GM23248 (cell line): Measurements from ENCODE around the gene PSD4. TPM values are rescaled to one million over a fixed set of nuclear protein-coding genes. Genes with fewer than 3 reads are reported as not detected.

Experiments
- DNase-seq: peaks from one replicate; pipeline ENCODE4 v3.0.0-alpha.2; 2015
- H2AFZ ChIP-seq: fragments of 200-600 bp; sonication (generic); 2 replicates; pipeline ENCODE4 v1.6.1; 2016; ENCODE audit warnings: antibody characterized with exemption
- H3F3A ChIP-seq: fragments of 200-600 bp; sonication (generic); 2 replicates; pipeline ENCODE4 v1.6.1; 2016; ENCODE audit warnings: mild to moderate bottlenecking, antibody characterized with exemption, mixed run types; ENCODE audit not compliant: insufficient read depth
- H3K27ac ChIP-seq: fragments of 200-600 bp; sonication (generic); 2 replicates; pipeline ENCODE4 v1.5.1; 2016; ENCODE audit warnings: mild to moderate bottlenecking
- H3K27me3 ChIP-seq: fragments of 200-600 bp; sonication (generic); replicated peaks from 2 replicates; pipeline ENCODE4 v1.6.1; 2016; ENCODE audit warnings: mild to moderate bottlenecking; ENCODE audit not compliant: insufficient read depth
- H3K36me3 ChIP-seq: fragments of 200-600 bp; sonication (generic); 2 replicates; pipeline ENCODE4 v1.6.1; 2016; ENCODE audit warnings: low read depth, mild to moderate bottlenecking
- H3K4me1 ChIP-seq: fragments of 200-600 bp; sonication (generic); 2 replicates; pipeline ENCODE4 v1.6.1; 2016; ENCODE audit warnings: mild to moderate bottlenecking; ENCODE audit not compliant: insufficient read depth
- H3K4me2 ChIP-seq: fragments of 200-600 bp; sonication (generic); one replicate; pipeline ENCODE4 v1.6.1; 2016; ENCODE audit warnings: mild to moderate bottlenecking; ENCODE audit not compliant: unreplicated experiment
- H3K4me3 ChIP-seq: fragments of 200-600 bp; sonication (generic); 2 replicates; pipeline ENCODE4 v1.5.1; 2016; ENCODE audit warnings: mild to moderate bottlenecking
- H3K79me2 ChIP-seq: fragments of 200-600 bp; sonication (generic); 2 replicates; pipeline ENCODE4 v1.6.1; 2016; ENCODE audit warnings: mild to moderate bottlenecking; ENCODE audit not compliant: insufficient read depth
- H3K9ac ChIP-seq: fragments of 200-600 bp; sonication (generic); 2 replicates; pipeline ENCODE4 v1.6.1; 2016; ENCODE audit warnings: mild to moderate bottlenecking
- H3K9me2 ChIP-seq: fragments of 200-600 bp; sonication (generic); 2 replicates; pipeline ENCODE4 v1.6.1; 2016; ENCODE audit warnings: mixed run types, mild to moderate bottlenecking, moderate library complexity; ENCODE audit not compliant: insufficient read depth
- H3K9me3 ChIP-seq: fragments of 200-600 bp; sonication (generic); one replicate; pipeline ENCODE4 v1.6.1; 2017; ENCODE audit warnings: low read depth
- H4K20me1 ChIP-seq: fragments of 200-600 bp; sonication (generic); 2 replicates; pipeline ENCODE4 v1.6.0; 2016; ENCODE audit not compliant: insufficient read depth
- EZH2 ChIP-seq: fragments of 200-600 bp; sonication (generic); IDR thresholded peaks from 2 replicates; pipeline ENCODE4 v1.6.1; 2018; ENCODE audit warnings: antibody characterized with exemption, mild to moderate bottlenecking; ENCODE audit not compliant: insufficient read depth, poor library complexity, severe bottlenecking
- EZH2phosphoT487 ChIP-seq: fragments of 200-600 bp; sonication (generic); IDR thresholded peaks from 2 replicates; pipeline ENCODE4 v1.6.1; 2018; ENCODE audit warnings: antibody characterized with exemption, moderate library complexity, mild to moderate bottlenecking, low read depth; ENCODE audit not compliant: insufficient read depth
- WGBS, 2 experiments: methylation state at CpG; one replicate each; pipeline ENCODE4 v1.1.6; 2015 to 2017; ENCODE audit warnings: low lambda C conversion rate in 2 of 2, low coverage in 1 of 2; ENCODE audit errors: missing lambda C conversion rate in 2 of 2; 5-methylcytosine and 5-hydroxymethylcytosine counted together
- in situ Hi-C: fragments of 300-500 bp; cut with MboI; formaldehyde crosslinking; loops from 2 replicates; pipeline ENCODE4 v1.15.0; 2020
- polyA plus RNA-seq: library from polyadenylated mRNA; unstranded; fragments of >200 nt; fragmentation: Nextera tagmentation; extraction: Ambion mirVana; gene quantifications from 2 replicates; pipeline ENCODE4 v1.2.1, GENCODE V29; 2016
- total RNA-seq: library from RNA; depleted of rRNA; stranded (reverse); fragments of >200 nt; shearing (Covaris generic); gene quantifications from 2 replicates; pipeline ENCODE4 v1.2.3, GENCODE V29; 2014

The PSD4 gene
- total and polyA plus RNA-seq, 2 experiments from 2014 or later: 1.1 to 6.1 TPM

GRCh38 chr2:113131352-113132185 lies 42.2 kb upstream of the PSD4 start:
- WGBS, 2 experiments: 59 to 62% methylated on average over 7 of the region's 7 CpGs
- Histone ChIP-seq H3K9ac (no peak overlapping the region), H3F3A (no peaks in the 10 kb centered on the region), H3K4me2 (no peak overlapping the region), H3K79me2 (no peaks in the 10 kb centered on the region), H3K4me3 (no peak overlapping the region), H4K20me1 (no peaks in the 10 kb centered on the region), H3K27ac (no peak overlapping the region), H3K9me2 (no peaks in the 10 kb centered on the region), H3K36me3 (no peaks in the 10 kb centered on the region), H3K27me3 (no peaks in the 10 kb centered on the region), H2AFZ (no peak overlapping the region), H3K9me3 (no peaks in the 10 kb centered on the region), H3K4me1 (peaks cover 7% of the 10 kb centered on the region)
- TF ChIP-seq EZH2: no peak
- TF ChIP-seq EZH2phosphoT487: no peak
- in situ Hi-C loops: no loop called here
- no peak for DNase-seq

GRCh38 chr2:113132414-113133021 lies 41.3 kb upstream of the PSD4 start:
- no peak for DNase-seq
- in situ Hi-C loops: no loop called here
- WGBS, 2 experiments: 87 to 90% methylated on average over 17 of the region's 17 CpGs

GRCh38 chr2:113133704-113134598 lies 39.8 kb upstream of the PSD4 start:
- Histone ChIP-seq H3K36me3 (no peaks in the 10 kb centered on the region), H3K4me2 (peak overlapping the region; percentile 0), H3K27me3 (no peaks in the 10 kb centered on the region), H4K20me1 (no peaks in the 10 kb centered on the region), H3K79me2 (no peaks in the 10 kb centered on the region), H3K9me3 (no peaks in the 10 kb centered on the region), H3K4me3 (no peak overlapping the region), H2AFZ (no peak overlapping the region), H3F3A (no peaks in the 10 kb centered on the region), H3K9ac (no peak overlapping the region), H3K4me1 (peaks cover 7% of the 10 kb centered on the region), H3K9me2 (no peaks in the 10 kb centered on the region), H3K27ac (no peak overlapping the region)
- 65% methylated on average over 7 of the region's 7 CpGs for WGBS, 2 experiments
- in situ Hi-C loops: no loop called here
- peak; percentile 54 for DNase-seq
- TF ChIP-seq EZH2 (no peak), EZH2phosphoT487 (no peak)

More at GRCh38 chr2:113132414-113133021, 41.3 kb upstream of the PSD4 start:
- Histone ChIP-seq H3K27ac (no peak overlapping the region), H3K4me2 (no peak overlapping the region), H4K20me1 (no peaks in the 10 kb centered on the region), H3K79me2 (no peaks in the 10 kb centered on the region), H3K36me3 (no peaks in the 10 kb centered on the region), H3K4me3 (no peak overlapping the region), H3K9me3 (no peaks in the 10 kb centered on the region), H3F3A (no peaks in the 10 kb centered on the region), H3K27me3 (no peaks in the 10 kb centered on the region), H2AFZ (no peak overlapping the region), H3K9ac (no peak overlapping the region), H3K9me2 (no peaks in the 10 kb centered on the region), H3K4me1 (peaks cover 7% of the 10 kb centered on the region)
- TF ChIP-seq EZH2: no peak
- no peak for TF ChIP-seq EZH2phosphoT487

GRCh38 chr2:113134717-113135116 lies 39.1 kb upstream of the PSD4 start:
- H3F3A ChIP-seq: no peaks in the 10 kb centered on the region
- H3K9me2 ChIP-seq: no peaks in the 10 kb centered on the region
- H2AFZ ChIP-seq: no peak overlapping the region
- no peak overlapping the region for H3K4me2 ChIP-seq
- H3K27ac ChIP-seq: no peak overlapping the region
- H3K9ac ChIP-seq: no peak overlapping the region
- peaks cover 7% of the 10 kb centered on the region for H3K4me1 ChIP-seq
- H3K9me3 ChIP-seq: no peaks in the 10 kb centered on the region
- DNase-seq: no peak
- TF ChIP-seq EZH2phosphoT487 (no peak), EZH2 (no peak)
- H4K20me1 ChIP-seq: no peaks in the 10 kb centered on the region
- no peak overlapping the region for H3K4me3 ChIP-seq
- no peaks in the 10 kb centered on the region for H3K36me3 ChIP-seq
- H3K27me3 ChIP-seq: no peaks in the 10 kb centered on the region
- no peaks in the 10 kb centered on the region for H3K79me2 ChIP-seq
- in situ Hi-C loops: no loop called here
